Natural killer cell treated with Interleukin-12 subunit alpha and Interleukin-12 subunit beta and Interleukin-15 and Interleukin-18, amount 100 ng/mL, for 72 hours (primary cell): ENCODE data around the gene HAVCR2. TPM values are rescaled to one million over a fixed set of nuclear protein-coding genes. Genes with fewer than 3 reads are reported as not detected.

Experiments used
- ATAC-seq, 2 donors: fragments of 150-1000 bp; cut with Tn5 transposase in 1 of 2; sonication (Bioruptor Pico), chemical (Tn5 transposase) in 1 of 2; 2 replicates each; pipeline ENCODE4 v1.10.0; 2021
- DNase-seq: peaks from one replicate; pipeline ENCODE4 v3.0.0; 2022; ENCODE audit warnings: low spot score
- H3K27ac Mint-ChIP-seq, 2 donors: 1 replicate in 1 of 2; 2 replicates in 1 of 2; pipeline ENCODE4 v1.8.0; 2022; ENCODE audit warnings: mixed read lengths in 2 of 2, mild to moderate bottlenecking in 1 of 2, moderate library complexity in 1 of 2
- H3K27me3 Mint-ChIP-seq, 2 donors: 1 replicate in 1 of 2; 2 replicates in 1 of 2; pipeline ENCODE4 v1.8.0; 2022; ENCODE audit warnings: mixed read lengths in 2 of 2
- H3K36me3 Mint-ChIP-seq: one replicate; pipeline ENCODE4 v1.8.0; 2022; ENCODE audit warnings: mixed read lengths
- H3K4me1 Mint-ChIP-seq, 2 donors: 1 replicate in 1 of 2; 2 replicates in 1 of 2; pipeline ENCODE4 v1.8.0; 2022; ENCODE audit warnings: low read depth in 2 of 2, mixed read lengths in 2 of 2, mild to moderate bottlenecking in 1 of 2
- H3K4me3 Mint-ChIP-seq: one replicate; pipeline ENCODE4 v1.8.0; 2022; ENCODE audit warnings: mixed read lengths
- H3K9me3 Mint-ChIP-seq: 2 replicates; pipeline ENCODE4 v1.8.0; 2022; ENCODE audit warnings: mixed read lengths
- total RNA-seq, 2 donors: library from RNA; stranded (reverse); gene quantifications; one replicate each; pipeline ENCODE4 v1.2.3, GENCODE V29; 2022

HAVCR2 gene
- total RNA-seq: 100 to 1,000 TPM; 378 to 721 TPM

DNA sequence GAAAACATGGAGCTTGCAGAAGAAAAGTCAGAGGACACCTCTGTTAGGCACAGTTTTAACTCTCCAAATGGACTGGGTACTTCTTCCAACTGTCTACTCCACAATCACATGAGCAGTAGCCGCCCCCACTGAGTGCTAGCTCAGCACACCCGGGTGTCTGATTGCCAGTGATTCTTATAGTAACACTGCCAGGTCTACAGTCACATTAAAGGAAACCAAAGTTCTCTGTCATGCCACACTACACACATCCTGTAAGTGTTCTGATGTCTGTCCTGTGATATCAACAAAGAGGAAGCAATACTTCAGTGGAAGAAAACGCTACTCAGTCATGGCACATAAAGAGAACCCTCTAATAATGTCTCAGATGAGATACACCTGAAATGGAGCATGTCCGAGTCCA lies at the start of gene HAVCR2:
HAVCR2 (minus strand) TSS at position 69 of the 400 bp plus-strand sequence; CDS start at position 8, 61 bp downstream.
- peak within 1 kb of the TSS; percentile 97 to 99 for H3K27ac Mint-ChIP-seq
- ATAC-seq: peak; percentile 83 to 89
- H3K36me3 Mint-ChIP-seq: peaks cover 45% of the 10 kb centered on the region
- peak within 1 kb of the TSS; percentile 94 for H3K4me3 Mint-ChIP-seq
- peak; percentile 86 for DNase-seq
- H3K4me1 Mint-ChIP-seq: peaks cover 36 to 66% of the 10 kb centered on the region in 2 donors
- H3K9me3 Mint-ChIP-seq: no peaks in the 10 kb centered on the region
- H3K27me3 Mint-ChIP-seq: no peaks in the 10 kb centered on the region

DNA sequence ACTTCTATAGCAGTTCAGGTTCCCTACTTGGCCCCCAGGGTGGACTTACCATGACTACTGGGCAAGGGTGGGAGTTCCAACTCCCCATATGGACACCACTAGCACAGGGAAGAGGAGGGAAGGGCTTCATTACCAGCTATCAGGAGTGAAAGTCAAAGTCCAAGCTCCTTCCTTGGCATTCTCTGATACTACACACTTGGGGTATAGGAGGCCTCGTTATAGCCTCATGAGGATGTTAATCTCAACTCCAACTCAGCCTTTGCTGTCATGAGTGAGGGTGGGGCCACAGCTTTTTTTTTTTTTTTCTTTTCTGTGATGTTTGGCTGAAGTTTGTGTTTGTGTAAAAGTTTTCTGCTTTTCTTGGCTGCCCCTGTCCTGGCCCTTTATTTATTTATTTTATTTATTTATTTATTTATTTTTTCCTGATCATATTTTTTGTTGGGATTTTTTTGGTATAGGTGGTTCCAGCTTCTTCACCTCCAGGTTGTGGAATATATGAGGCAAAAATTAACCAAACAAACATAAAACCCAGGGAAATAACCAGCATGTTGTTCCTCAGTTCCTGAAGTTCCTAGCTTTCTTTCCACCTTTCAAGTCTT lies 48.5 kb upstream of the HAVCR2 start:
- H3K27me3 Mint-ChIP-seq: no peaks in the 10 kb centered on the region

DNA sequence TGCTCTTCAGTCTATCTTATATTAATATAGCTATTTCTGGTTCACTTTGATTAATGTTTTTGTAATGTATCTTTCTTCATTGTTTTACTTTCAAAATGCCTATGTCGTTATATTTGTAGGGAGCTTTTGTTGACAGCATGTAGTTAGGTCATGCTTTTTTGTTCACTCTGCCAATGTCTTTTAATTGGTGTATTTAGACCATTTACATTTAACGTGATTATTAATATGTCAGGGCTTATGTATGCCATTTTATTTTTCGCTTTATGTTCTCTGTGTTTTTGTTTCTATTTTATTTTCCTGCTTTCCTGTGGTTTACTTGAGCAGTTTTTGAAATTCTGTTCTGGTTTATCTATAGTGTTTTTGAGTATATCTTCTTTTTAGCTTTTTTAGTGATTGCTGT lies 46.5 kb upstream of the HAVCR2 start:
- H3K4me3 Mint-ChIP-seq: peak overlapping the region; percentile 75
- no peaks in the 10 kb centered on the region for H3K27me3 Mint-ChIP-seq
- no peak for ATAC-seq
- no peak for DNase-seq
- peaks cover 43 to 54% of the 10 kb centered on the region in 2 donors for H3K4me1 Mint-ChIP-seq
- no peaks in the 10 kb centered on the region for H3K36me3 Mint-ChIP-seq
- H3K9me3 Mint-ChIP-seq: no peaks in the 10 kb centered on the region
- peak overlapping the region; percentile 72 to 94 for H3K27ac Mint-ChIP-seq

More for the DNA sequence above, 48.5 kb upstream of the HAVCR2 start:
- Mint-ChIP-seq H3K4me3 (no peak overlapping the region), H3K27ac (peak overlapping the region in 1 of 2 donors; percentile 66), H3K4me1 (peaks cover 39 to 46% of the 10 kb centered on the region in 2 donors), H3K9me3 (no peaks in the 10 kb centered on the region), H3K36me3 (no peaks in the 10 kb centered on the region)
- ATAC-seq: no peak
- DNase-seq: no peak

DNA sequence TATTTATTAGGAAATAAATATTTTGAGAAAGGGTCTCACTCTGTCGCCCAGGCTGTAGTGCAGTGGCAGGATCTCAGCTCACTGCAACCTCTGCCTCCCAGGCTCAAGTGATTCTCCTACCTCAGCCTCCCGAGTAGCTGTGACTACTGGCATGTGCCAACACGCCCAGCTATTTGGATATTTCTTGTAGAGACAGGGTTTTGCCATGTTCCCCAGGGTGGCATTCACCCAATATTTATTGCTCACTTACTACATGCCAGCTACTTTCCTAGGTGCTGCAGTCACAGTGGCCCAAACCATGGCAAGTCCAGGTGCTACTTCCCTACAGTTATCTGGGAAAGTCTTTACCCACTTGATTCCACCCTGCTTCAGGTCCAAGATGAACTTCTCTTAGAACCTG lies 42.2 kb upstream of the HAVCR2 start:
- Mint-ChIP-seq H3K4me1 (peaks cover 40 to 50% of the 10 kb centered on the region in 2 donors), H3K36me3 (no peaks in the 10 kb centered on the region), H3K9me3 (no peaks in the 10 kb centered on the region), H3K27ac (peak overlapping the region; percentile 57 to 60), H3K27me3 (no peaks in the 10 kb centered on the region), H3K4me3 (no peak overlapping the region)
- DNase-seq (no peak), ATAC-seq (no peak)

DNA sequence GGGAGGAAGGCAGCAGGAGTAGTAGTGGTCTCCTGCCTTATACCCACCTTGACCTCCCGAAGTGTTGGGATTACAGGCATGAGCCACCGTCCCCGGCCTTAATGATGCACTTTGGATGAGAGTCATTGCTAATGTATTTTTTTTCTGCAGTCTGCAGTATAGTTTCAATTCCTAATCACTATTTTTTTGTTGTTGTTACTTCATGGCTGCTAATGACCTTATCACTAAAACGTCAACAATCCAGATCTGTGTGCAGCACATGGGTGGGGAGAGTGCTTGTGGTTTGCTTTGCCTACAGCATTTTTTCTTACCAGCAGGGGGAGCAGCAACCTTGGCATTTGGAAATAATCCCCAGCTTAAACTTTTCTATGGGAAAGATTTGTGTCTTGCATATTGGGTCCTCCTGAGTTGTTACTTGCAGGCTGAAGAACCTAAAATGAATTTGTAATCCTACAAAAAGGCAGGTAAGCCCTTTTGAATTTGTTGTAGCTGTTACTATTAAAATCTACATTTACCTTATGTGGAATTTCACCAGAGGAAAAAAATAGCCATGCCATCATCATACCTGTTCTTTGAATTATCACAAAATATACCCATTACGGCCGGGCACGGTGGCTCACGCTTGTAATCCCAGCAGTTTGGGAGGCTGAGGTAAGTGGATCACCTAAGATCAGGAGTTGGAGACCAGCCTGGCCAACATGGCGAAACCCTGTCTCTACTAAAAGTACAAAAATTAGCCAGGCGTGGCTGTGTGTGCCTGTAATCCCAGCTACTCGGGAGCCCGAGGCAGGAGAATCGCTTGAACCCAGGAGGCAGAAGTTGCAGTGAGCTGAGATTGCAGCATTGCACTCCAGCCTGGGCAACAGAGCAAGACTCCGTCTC lies 40.1 kb upstream of the HAVCR2 start:
- H3K27ac Mint-ChIP-seq: peak overlapping the region; percentile 39 to 77
- H3K36me3 Mint-ChIP-seq: no peaks in the 10 kb centered on the region
- peak; percentile 77 to 80 for ATAC-seq
- DNase-seq: peak; percentile 83
- H3K4me1 Mint-ChIP-seq: peaks cover 26 to 36% of the 10 kb centered on the region in 2 donors
- H3K9me3 Mint-ChIP-seq: no peaks in the 10 kb centered on the region
- H3K27me3 Mint-ChIP-seq: no peaks in the 10 kb centered on the region
- H3K4me3 Mint-ChIP-seq: no peak overlapping the region

DNA sequence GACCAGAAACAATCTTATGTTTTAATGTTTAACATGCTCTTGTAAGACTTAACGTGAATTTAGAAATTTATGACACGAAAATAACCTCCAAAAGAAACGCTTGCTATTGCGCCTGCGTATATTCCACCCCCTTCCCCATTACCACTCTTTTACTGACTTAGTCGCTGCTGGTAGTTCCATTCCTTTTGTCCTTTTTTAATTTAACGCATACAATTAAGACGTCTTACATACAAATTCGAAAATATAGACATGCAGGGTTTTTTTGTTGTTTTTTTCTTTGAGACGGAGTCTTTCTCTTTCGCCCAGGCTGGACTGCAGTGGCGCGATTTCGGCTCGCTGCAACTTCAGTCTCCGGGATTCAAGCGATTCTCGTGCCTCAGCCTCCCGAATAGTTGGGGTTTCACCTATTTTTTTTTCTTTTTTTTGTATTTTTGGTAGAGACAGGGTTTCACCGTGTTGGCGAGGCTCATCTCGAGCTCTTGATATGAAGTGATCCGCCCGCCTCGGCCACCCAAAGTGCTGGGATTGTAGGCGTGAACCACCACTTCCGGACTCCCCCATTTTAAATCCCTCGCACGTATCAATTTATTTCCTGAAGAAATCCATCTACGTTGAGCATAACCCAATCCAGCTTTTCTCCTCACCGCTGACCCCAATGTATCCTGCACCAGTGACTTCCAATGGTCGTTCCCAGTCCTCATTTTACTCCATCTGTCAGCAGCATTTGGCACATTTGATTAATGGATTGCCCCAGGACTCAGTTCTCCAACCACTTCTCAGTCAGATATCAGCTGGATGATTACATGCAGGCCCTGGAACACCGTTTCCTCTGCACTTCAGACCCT lies 34.5 kb upstream of the HAVCR2 start:
- Mint-ChIP-seq H3K27me3 (no peaks in the 10 kb centered on the region), H3K9me3 (no peaks in the 10 kb centered on the region), H3K4me1 (peaks cover 26 to 38% of the 10 kb centered on the region in 2 donors)

DNA sequence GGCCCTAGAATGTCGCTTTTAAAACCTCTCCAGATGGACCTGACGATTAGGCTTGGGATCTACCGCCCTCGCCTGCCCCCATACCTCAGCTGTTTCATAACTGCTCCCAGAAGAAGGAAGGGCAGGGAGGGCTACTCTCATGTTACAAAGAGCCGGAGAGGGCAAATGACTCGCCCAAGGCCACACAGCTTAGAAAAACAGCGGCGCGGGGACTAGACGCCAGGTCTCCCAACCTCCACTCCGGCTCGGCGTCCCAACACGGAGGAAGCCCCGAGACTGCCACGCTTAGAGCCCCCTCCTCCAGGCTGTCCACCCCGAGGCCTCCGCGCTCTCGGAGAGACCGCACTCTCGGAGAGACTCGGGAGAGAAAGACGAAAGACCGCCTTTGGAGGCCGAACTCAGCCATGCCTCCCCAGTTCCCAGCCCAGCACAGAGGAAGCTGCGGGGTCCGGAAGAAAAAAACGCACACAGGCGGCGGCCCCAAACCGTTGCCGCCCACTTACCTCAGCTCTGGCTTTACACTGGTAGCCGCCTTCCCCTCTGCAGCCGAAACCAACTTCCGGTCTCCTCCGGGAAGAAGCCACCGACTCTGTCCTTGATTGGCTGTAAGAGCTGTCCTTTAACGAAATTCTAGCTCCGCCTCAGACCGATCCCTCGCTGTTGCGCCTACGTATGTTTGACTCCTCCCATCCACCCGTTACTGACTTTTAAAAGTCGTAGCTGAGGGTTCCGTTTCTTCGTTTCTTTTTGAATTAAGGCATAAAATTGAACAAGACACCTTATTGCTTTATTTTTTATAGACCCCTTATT lies 33.7 kb upstream of the HAVCR2 start, which contains the start of gene MED7:
MED7 (minus strand) TSS at position 549 of the 810 bp plus-strand sequence. CDS start 3,434 bp downstream, outside the sequence.
- H3K27ac Mint-ChIP-seq: peak within 1 kb of the TSS; percentile 89 to 95
- ATAC-seq (peak; percentile 100), DNase-seq (peak; percentile 97)
- H3K4me1 Mint-ChIP-seq: peaks cover 29 to 40% of the 10 kb centered on the region in 2 donors
- peaks cover 17% of the 10 kb centered on the region for H3K36me3 Mint-ChIP-seq
- peak within 1 kb of the TSS; percentile 90 for H3K4me3 Mint-ChIP-seq
- H3K27me3 Mint-ChIP-seq: no peaks in the 10 kb centered on the region
- H3K9me3 Mint-ChIP-seq: no peaks in the 10 kb centered on the region

More for the DNA sequence above, 34.5 kb upstream of the HAVCR2 start:
- Mint-ChIP-seq H3K27ac (peak overlapping the region; percentile 89 to 95), H3K4me3 (peak overlapping the region; percentile 90), H3K36me3 (peaks cover 15% of the 10 kb centered on the region)
- peak; percentile 80 for DNase-seq
- ATAC-seq: peak; percentile 45 to 64

DNA sequence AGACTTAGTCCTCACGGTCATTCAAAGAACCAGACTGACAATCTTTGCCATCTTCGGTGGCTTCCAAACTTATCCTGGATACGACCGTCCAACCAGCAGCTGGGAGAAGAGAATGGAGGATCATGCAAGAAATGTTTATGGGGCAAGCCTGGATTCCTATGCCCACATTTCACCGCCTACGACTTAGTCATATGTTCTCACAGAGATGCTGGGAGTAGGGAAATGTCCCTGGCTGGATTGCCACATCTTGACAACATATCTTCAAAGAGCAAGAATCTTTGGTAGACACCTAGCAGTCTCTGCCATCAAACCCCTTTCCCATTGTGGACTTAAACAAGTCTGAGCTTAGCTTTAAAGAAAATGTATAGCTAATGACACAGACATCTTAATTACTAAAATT lies 28.8 kb upstream of the HAVCR2 start:
- Mint-ChIP-seq H3K27ac (no peak overlapping the region), H3K4me1 (peaks cover 40 to 49% of the 10 kb centered on the region in 2 donors), H3K9me3 (no peaks in the 10 kb centered on the region), H3K4me3 (no peak overlapping the region), H3K27me3 (no peaks in the 10 kb centered on the region), H3K36me3 (peaks cover 30% of the 10 kb centered on the region)
- ATAC-seq: no peak
- DNase-seq: no peak

DNA sequence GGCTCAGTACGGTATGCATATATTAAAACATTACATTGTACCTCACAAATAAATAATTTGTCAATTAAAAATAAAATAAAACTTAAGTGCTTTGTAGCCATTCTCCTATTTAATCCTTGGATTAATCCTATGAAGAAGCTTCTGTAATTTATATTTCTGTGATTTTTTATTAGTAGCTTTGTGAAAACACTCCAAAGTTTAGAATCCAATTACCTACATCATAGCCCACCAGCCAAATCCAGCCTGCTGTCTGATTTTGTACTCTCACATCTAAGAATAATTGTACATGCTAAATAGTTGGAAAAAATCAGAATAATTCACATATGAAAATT lies 23.4 kb upstream of the HAVCR2 start:
- H3K4me1 Mint-ChIP-seq: peaks cover 33 to 35% of the 10 kb centered on the region in 2 donors
- peaks cover 10% of the 10 kb centered on the region for H3K36me3 Mint-ChIP-seq
- ATAC-seq (no peak), DNase-seq (no peak)
- H3K9me3 Mint-ChIP-seq: no peaks in the 10 kb centered on the region
- no peaks in the 10 kb centered on the region for H3K27me3 Mint-ChIP-seq
- no peak overlapping the region for H3K4me3 Mint-ChIP-seq
- H3K27ac Mint-ChIP-seq: peak overlapping the region in 1 of 2 donors; percentile 91

DNA sequence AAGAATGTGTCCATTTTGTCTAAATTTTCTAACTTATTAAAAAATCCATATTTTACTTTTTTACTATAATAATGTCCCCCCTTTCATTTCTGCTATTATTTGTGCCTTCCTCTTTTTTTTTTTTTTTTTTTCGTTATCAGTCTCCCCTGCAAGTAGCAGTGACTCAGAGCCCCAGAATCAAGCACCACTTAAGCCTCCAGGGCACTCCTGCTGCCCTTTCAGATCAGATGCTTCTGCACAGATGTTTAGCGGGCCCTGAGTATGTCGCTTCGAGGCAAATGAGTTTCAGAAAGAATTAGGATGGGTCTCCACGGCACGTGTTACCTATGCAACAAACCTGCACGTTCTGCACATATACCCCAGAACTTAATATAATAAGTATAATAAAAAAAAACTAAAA lies 22.1 kb upstream of the HAVCR2 start:
- Mint-ChIP-seq H3K9me3 (peaks cover 3% of the 10 kb centered on the region), H3K27me3 (no peaks in the 10 kb centered on the region), H3K4me1 (peaks cover 30 to 32% of the 10 kb centered on the region in 2 donors), H3K36me3 (peaks cover 6% of the 10 kb centered on the region), H3K4me3 (peak overlapping the region; percentile 53), H3K27ac (peak overlapping the region; percentile 49 to 74)
- no peak for DNase-seq
- ATAC-seq: no peak

DNA sequence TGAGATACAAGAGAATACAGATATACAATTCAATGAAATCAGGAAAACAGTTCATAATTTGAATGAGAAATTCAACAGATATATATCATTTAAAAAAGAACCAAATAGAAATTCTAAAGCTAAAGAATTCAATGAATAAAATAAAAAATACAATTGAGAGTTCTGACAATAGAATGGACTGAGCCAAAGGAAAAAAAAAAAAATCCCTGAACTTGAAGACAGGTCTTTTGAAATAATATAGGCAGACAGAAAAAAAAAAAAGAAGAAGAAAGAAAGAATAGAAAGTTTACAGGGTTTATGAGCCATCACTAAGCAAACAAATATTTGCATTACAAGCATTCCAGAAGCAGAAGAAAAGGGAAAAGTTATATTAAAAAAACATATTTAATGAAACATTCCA lies 12.9 kb upstream of the HAVCR2 start:
- Mint-ChIP-seq H3K36me3 (peaks cover 20% of the 10 kb centered on the region), H3K4me3 (no peak overlapping the region), H3K9me3 (peaks cover 13% of the 10 kb centered on the region), H3K27me3 (no peaks in the 10 kb centered on the region), H3K27ac (peak overlapping the region in 1 of 2 donors; percentile 15), H3K4me1 (peaks cover 2 to 11% of the 10 kb centered on the region in 2 donors)
- DNase-seq (no peak), ATAC-seq (no peak)

DNA sequence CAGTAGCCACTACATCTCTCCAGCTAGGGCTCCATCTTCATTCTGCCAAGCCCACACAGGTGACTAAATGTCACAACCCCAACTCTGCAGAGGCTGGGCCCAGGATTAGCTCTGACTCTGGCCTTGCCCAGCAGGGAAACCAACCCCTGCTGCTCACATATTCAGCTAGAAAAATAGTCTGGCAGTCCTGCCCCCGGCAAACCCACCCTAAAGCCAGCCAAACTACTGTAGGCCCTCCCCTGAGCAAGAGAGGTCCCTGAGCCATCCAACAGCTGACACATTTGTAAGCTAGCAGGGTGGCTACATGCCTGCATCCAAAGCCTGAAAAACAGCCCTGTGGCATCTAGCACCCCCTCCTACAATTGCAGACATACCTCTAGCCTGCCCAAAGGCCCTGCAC lies 11.3 kb upstream of the HAVCR2 start:
- DNase-seq: no peak
- peak in 1 of 2 donors; percentile 24 for ATAC-seq
- H3K9me3 Mint-ChIP-seq: peaks cover 9% of the 10 kb centered on the region
- H3K27ac Mint-ChIP-seq: peak overlapping the region in 1 of 2 donors; percentile 26
- H3K27me3 Mint-ChIP-seq: no peaks in the 10 kb centered on the region
- peaks cover 13 to 17% of the 10 kb centered on the region in 2 donors for H3K4me1 Mint-ChIP-seq
- H3K4me3 Mint-ChIP-seq: no peak overlapping the region
- peaks cover 20% of the 10 kb centered on the region for H3K36me3 Mint-ChIP-seq
